UCSD-AML1 (cell line): ENCODE data around the gene ACSS1.

ENCODE experiments used
- DNase-seq: peaks from one replicate; lab custom pipeline; 2025; ENCODE audit not compliant: unreplicated experiment; lab: John Stamatoyannopoulos, UW

Gene ACSS1

GRCh38 chr20:25079171-25079570 lies 21.2 kb upstream of the ACSS1 start:
- DNase-seq = no peak

- no peak for DNase-seq
These were observed 20.7 kb upstream of the ACSS1 start for GRCh38 chr20:25078662-25079061.

- DNase-seq = no peak
These were observed 19.8 kb upstream of the ACSS1 start for GRCh38 chr20:25077610-25078169.

GRCh38 chr20:25076731-25077609 lies 19.0 kb upstream of the ACSS1 start:
- no peak for DNase-seq

GRCh38 chr20:25076201-25076600 lies 18.3 kb upstream of the ACSS1 start:
- DNase-seq = no peak

- DNase-seq = no peak
These were observed 15.6 kb upstream of the ACSS1 start for GRCh38 chr20:25073544-25073943.

- no peak for DNase-seq
These were observed 14.4 kb upstream of the ACSS1 start for GRCh38 chr20:25072226-25072811.

GRCh38 chr20:25071734-25072133 lies 13.8 kb upstream of the ACSS1 start:
- DNase-seq = no peak

- DNase-seq = no peak
These were observed 13.0 kb upstream of the ACSS1 start for GRCh38 chr20:25070821-25071473.

GRCh38 chr20:25067102-25067987 lies 9.4 kb upstream of the ACSS1 start:
- DNase-seq = no peak

GRCh38 chr20:25066386-25066785 lies 8.4 kb upstream of the ACSS1 start:
- DNase-seq = no peak

- DNase-seq = peak; percentile 66
These were observed 7.8 kb upstream of the ACSS1 start for GRCh38 chr20:25065625-25066338.

- DNase-seq = no peak
These were observed 7.2 kb upstream of the ACSS1 start for GRCh38 chr20:25065072-25065624.

GRCh38 chr20:25064561-25065071 lies 6.7 kb upstream of the ACSS1 start:
- DNase-seq = no peak

- no peak for DNase-seq
These were observed 6.0 kb upstream of the ACSS1 start for GRCh38 chr20:25063981-25064380.

GRCh38 chr20:25063546-25063945 lies 5.6 kb upstream of the ACSS1 start:
- DNase-seq = no peak

GRCh38 chr20:25062841-25063240 lies 4.9 kb upstream of the ACSS1 start:
- no peak for DNase-seq

- DNase-seq = no peak
These were observed 4.0 kb upstream of the ACSS1 start for GRCh38 chr20:25061821-25062530.
